K562 (cell line): ENCODE results near the gene ADORA2A. TPM values are rescaled to one million over a fixed set of nuclear protein-coding genes. Genes with fewer than 3 reads are reported as not detected.

ENCODE experiments used
- MCM7 ChIP-seq, 2 experiments: fragments of 450-650 bp; IDR thresholded peaks; 2 replicates each; pipeline ENCODE4 v1.6.1; 2016 to 2018
- POLR2AphosphoS2 ChIP-seq: IDR thresholded peaks from 2 replicates; pipeline ENCODE4 v1.6.1; 2012; ENCODE audit warnings: low read length, improper control_type of control experiment
- RCOR1 ChIP-seq, 2 experiments: IDR thresholded peaks; 2 replicates each; pipeline ENCODE4 v1.6.1; 2012; ENCODE audit warnings: low read depth in 2 of 2, low read length in 2 of 2, borderline replicate concordance in 1 of 2, improper control_type of control experiment in 1 of 2
- ZNF232 ChIP-seq: sonication (generic); formaldehyde crosslinking; IDR thresholded peaks from 2 replicates; pipeline ENCODE4 v1.8.0; 2022; ENCODE audit warnings: mild to moderate bottlenecking, missing genetic modification reagents
- ZNF24 ChIP-seq: fragments of 450-650 bp; IDR thresholded peaks from 2 replicates; pipeline ENCODE4 v1.6.1; 2016
- ZNF830 ChIP-seq: fragments of 250-450 bp; sonication (Bioruptor Pico); IDR thresholded peaks from 2 replicates; pipeline ENCODE4 v1.5.0; 2021; ENCODE audit warnings: mild to moderate bottlenecking
- polyA plus RNA-seq, 8 experiments: library from polyadenylated mRNA; depleted of rRNA in 4 of 8; stranded (reverse) in 5 of 8; unstranded in 3 of 8; fragments of >200 nt; fragmentation: Nextera tagmentation in 2 of 8; fragmentation: Illumina TruSeq in 1 of 8; extraction: Ambion mirVana in 2 of 8; extraction: Trizol in 1 of 8; gene quantifications; 2 replicates each; pipeline versions ENCODE4 v1.2.1 to v1.2.3, GENCODE V29; 2011 to 2014; ENCODE audit warnings: inconsistent platforms in 1 of 8, missing spikeins in 1 of 8
- total RNA-seq, 7 experiments: library from RNA; depleted of rRNA in 6 of 7; stranded (reverse); fragments of >200 nt in 6 of 7; fragmentation: Illumina TruSeq in 2 of 7; extraction: Trizol in 2 of 7; gene quantifications; 2 replicates each; pipeline versions ENCODE4 v1.2.1 to v1.2.3, GENCODE V29; 2011 to 2021; ENCODE audit warnings: low replicate concordance in 1 of 7
- TF ChIP-seq, protein P1 (sequence below): fragments of 450-650 bp; IDR thresholded peaks from 2 replicates; pipeline ENCODE4 v1.6.1; 2016; ENCODE audit warnings: low read depth
- TF ChIP-seq, protein P2 (sequence below), 2 experiments: IDR thresholded peaks in 1 of 2; conservative IDR thresholded peaks in 1 of 2; 2 replicates each; pipeline ENCODE4 v1.6.1; 2016; ENCODE audit warnings: low read depth in 2 of 2, mild to moderate bottlenecking in 1 of 2, missing compliant biosample characterization in 1 of 2, missing genetic modification characterization in 1 of 2, moderate library complexity in 1 of 2

The ADORA2A gene
- total and polyA plus RNA-seq, 9 of the 15 experiments (the other 6 are each of a cell fraction or from before 2014, with no cell fraction given) = 0.15 to 2.1 (median 0.66) TPM; not detected in 2

DNA sequence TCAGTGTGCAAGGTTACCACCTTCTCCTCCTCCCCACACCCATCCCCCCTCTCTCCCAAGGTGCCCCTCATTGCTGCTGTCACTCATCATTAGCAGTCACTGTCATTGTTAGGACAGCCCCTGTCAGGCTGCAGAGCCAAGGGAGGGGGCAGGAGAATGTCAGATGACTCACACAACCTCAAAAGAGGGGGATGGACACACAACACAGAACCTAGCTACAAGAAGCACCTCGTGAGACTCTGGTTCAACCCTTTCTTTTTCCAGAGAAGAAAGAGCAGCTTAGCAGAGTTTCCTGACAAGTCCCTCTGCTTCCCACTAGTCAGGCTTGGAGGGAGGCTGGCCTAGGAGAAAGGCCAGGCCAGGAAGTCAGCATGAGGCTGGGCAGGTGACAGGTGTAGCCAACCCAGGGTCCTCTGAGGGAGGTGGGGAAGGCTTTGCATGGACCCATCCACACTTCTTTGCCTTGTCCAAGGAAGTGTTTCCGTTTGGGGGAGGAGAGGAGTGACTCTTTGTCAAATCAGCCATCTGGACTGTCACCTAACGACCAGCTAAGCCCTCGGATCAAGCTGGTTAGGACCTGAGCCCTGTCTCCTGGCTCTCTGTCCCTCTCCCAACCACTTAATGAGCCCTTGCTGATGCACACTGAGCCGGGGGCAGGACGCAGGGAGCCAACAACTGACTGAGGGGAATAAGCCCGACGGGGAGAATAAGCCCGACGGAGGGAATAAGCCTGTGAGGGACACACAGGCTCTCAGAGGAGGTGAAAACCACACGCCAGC lies 18.3 kb downstream of the ADORA2A start (continued):
- TF ChIP-seq, protein P1, sequence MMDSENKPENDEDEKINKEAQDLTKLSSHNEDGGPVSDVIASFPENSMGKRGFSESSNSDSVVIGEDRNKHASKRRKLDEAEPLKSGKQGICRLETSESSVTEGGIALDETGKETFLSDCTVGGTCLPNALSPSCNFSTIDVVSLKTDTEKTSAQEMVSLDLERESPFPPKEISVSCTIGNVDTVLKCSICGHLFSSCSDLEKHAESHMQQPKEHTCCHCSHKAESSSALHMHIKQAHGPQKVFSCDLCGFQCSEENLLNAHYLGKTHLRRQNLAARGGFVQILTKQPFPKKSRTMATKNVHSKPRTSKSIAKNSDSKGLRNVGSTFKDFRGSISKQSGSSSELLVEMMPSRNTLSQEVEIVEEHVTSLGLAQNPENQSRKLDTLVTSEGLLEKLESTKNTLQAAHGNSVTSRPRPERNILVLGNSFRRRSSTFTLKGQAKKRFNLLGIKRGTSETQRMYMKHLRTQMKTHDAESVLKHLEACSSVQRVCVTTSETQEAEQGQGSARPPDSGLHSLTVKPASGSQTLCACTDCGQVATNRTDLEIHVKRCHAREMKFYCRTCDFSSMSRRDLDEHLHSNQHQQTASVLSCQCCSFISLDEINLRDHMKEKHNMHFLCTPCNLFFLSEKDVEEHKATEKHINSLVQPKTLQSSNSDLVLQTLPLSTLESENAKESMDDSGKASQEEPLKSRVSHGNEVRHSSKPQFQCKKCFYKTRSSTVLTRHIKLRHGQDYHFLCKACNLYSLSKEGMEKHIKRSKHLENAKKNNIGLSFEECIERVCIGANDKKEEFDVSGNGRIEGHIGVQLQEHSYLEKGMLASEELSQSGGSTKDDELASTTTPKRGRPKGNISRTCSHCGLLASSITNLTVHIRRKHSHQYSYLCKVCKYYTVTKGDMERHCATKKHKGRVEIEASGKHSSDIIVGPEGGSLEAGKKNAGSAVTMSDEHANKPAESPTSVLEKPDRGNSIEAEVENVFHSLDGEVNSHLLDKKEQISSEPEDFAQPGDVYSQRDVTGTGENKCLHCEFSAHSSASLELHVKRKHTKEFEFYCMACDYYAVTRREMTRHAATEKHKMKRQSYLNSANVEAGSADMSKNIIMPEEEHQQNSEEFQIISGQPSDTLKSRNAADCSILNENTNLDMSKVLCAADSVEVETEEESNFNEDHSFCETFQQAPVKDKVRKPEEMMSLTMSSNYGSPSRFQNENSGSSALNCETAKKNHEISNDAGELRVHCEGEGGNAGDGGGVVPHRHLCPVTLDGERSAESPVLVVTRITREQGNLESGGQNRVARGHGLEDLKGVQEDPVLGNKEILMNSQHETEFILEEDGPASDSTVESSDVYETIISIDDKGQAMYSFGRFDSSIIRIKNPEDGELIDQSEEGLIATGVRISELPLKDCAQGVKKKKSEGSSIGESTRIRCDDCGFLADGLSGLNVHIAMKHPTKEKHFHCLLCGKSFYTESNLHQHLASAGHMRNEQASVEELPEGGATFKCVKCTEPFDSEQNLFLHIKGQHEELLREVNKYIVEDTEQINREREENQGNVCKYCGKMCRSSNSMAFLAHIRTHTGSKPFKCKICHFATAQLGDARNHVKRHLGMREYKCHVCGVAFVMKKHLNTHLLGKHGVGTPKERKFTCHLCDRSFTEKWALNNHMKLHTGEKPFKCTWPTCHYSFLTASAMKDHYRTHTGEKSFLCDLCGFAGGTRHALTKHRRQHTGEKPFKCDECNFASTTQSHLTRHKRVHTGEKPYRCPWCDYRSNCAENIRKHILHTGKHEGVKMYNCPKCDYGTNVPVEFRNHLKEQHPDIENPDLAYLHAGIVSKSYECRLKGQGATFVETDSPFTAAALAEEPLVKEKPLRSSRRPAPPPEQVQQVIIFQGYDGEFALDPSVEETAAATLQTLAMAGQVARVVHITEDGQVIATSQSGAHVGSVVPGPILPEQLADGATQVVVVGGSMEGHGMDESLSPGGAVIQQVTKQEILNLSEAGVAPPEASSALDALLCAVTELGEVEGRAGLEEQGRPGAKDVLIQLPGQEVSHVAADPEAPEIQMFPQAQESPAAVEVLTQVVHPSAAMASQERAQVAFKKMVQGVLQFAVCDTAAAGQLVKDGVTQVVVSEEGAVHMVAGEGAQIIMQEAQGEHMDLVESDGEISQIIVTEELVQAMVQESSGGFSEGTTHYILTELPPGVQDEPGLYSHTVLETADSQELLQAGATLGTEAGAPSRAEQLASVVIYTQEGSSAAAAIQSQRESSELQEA = no peak
- TF ChIP-seq, protein P2, sequence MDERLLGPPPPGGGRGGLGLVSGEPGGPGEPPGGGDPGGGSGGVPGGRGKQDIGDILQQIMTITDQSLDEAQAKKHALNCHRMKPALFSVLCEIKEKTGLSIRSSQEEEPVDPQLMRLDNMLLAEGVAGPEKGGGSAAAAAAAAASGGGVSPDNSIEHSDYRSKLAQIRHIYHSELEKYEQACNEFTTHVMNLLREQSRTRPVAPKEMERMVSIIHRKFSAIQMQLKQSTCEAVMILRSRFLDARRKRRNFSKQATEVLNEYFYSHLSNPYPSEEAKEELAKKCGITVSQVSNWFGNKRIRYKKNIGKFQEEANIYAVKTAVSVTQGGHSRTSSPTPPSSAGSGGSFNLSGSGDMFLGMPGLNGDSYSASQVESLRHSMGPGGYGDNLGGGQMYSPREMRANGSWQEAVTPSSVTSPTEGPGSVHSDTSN (CRISPR knock-in tag; IDR thresholded peaks at IDR 0.05; ENCODE audit: low read depth) = no peak
- TF ChIP-seq, protein P2 (tag; conservative IDR thresholded peaks at IDR 0.05; ENCODE audit: low read depth) = peak; percentile 65
- TF ChIP-seq ZNF232 (CRISPR knock-in tag) (no peak), MCM7 (IDR thresholded peaks at IDR 0.05) (no peak), ZNF24 (no peak), ZNF830 (no peak), RCOR1 (IDR thresholded peaks at IDR 0.05; ENCODE audit: borderline replicate concordance in 1 of 2, low read depth in 2 of 2, low read length in 2 of 2) (no peak), POLR2AphosphoS2 (no peak)
